ENCODE results near the gene LIN7C.
"Not testable (repeated sequence)": the region's sequence is repeated elsewhere in the genome, so short reads cannot be mapped to it uniquely, and the experiment has no call there.

Gene LIN7C

DNA sequence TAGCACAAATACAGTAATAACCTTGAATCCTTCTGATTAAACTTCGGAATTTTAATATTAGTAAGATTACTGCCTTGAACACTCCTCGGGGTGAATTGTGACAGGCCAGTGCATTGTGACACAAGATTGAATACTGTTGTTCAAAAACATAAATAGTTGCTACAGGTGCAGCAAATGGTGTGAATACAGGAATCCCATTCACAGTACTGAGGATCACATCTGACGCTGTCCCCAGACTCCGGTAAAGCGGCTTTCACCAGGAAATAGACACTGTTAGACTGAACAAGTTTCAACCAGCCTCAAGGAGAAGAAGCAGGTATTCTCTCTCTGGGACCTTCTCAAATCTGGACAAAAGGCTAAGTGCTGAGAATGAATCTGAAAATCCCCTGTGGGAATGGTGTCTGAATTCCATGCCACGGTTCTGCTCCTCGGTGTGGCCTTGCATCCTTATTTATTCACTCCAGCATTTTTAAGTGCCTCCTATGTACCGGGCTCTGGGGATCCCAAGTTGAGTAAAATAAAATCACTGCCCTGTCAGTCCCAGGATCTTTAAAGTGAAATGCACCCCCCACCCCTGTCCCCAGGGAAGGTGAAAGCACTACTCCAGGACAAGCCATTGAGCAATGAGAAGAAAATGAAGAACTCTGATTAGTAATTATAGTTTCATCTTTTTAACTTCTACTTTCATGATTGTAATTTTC, 37.4 kb downstream of the LIN7C start:
- DNase-seq: no peak

GRCh38 chr11:27468209-27468994, 38.2 kb downstream of the LIN7C start:
- DNase-seq: no peak

DNA sequence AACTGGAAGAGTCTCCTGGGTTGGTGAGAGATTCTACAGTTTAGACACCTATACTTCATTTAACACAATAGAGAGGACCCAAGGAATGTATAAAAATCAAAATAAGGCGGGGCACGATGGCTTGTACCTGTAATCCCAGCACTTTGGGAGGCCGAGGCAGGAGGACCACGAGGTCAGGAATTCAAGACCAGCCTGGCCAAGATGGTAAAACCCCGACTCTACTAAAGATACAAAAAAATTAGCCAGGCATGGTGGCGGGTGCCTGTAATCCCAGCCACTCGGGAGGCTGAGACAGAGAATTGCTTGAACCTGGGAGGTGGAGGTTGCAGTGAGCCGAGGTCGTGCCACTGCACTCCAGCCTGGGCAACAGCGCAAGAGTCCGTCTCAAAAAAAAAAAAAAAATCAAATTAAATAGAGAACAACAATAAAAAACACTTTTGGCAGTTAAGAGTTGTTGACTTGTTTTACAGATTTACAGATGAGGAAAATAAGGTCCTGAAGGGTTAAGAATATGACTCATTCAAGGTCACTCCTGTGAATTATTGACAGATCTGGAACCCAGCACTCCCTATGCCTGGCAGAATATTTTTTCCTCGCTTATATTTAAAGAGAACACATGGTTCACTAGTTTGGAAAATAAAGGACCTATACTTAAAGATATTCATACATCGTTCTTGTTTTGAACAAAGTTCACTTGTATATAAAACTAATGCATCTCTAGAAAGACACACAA, 39.2 kb downstream of the LIN7C start:
- no peak for DNase-seq

DNA sequence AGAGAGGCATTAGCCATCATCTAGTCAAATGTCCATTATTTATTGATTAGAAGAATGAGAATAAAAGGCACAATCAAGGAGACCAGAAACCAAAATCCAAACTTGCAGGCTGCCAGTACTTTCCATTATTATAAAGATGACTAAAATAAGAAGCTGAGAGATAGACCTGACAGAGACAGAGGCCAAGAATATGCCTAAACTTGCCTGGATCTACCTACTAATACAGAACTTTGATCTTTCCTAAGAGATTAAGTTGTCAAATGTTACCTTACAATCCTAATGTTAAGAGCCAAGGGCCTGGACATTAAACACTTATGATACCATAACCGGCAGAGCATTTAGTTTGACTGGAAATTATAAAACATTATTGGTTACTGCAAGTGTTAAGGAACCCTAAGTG, 40.2 kb downstream of the LIN7C start:
- no peak for DNase-seq

DNA sequence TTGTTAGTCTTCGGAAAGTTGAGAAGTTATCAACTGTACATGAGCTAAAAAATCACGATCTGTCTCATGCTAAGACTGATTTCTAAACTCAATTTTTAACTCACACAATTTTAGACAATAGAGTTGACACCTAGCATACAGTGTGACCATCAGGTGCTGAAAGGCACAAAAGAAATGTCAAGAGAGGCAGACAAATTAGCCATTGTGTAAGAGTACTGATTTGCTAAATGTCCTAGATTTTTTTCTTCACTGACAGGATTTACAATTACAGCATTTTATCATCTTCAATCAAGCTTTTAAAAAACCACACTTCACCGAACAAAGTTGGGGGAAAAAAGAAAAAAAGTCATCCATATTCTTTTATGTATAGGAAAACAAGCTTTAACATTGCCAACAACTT, 40.9 kb downstream of the LIN7C start:
- no peak for DNase-seq

- no peak for DNase-seq
Measured at GRCh38 chr11:27464909-27465308, 41.7 kb downstream of the LIN7C start.

- DNase-seq: no peak
Measured at GRCh38 chr11:27464289-27464696, 42.3 kb downstream of the LIN7C start.

DNA sequence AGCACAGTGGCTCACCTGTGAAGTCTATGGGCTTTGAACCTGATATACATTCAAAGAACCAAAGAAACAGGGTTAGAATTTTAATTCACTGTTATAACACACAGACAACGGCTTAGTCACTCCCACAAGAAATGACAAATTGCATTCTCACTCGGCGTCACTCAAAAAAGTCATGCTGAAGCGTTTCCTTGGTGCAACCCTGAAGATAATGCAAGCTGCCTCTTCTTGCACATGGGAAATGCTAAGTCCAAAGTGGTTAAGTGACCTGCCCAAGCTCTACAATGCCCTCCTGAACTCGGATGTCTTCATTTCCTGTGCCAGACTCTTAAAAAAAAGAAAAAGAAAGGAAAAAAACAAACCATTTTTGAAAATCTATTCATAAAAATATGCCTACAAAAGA, 44.0 kb downstream of the LIN7C start:
- no peak for DNase-seq

GRCh38 chr11:27460158-27460978, 46.2 kb downstream of the LIN7C start:
- DNase-seq: no peak

DNA sequence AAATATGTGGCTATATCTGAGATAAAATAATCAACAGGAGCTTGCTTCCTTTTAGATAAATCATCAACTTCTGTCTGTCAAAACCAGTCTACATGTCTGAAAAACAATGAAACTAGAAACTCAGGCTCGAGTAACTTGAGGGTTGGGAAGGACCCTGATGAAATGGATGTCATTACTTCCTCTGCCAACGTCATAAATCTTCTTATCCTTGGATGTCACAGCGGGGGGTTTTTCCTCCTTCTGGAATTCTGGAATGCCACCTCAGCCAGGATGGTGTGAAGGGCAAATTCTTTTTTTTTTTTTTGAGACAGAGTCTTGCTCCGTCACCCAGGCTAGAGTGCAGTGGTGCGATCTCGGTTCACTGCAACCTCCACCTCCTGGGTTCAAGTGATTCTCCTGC, 47.4 kb downstream of the LIN7C start:
- DNase-seq: no peak

GRCh38 chr11:27458182-27458581, 48.4 kb downstream of the LIN7C start:
- DNase-seq: no peak

- DNase-seq: no peak
Measured at GRCh38 chr11:27456795-27457329, 49.7 kb downstream of the LIN7C start.

- no peak for DNase-seq
Measured at GRCh38 chr11:27456140-27456794, 50.3 kb downstream of the LIN7C start.

- DNase-seq: no peak
Measured at GRCh38 chr11:27455667-27456066, 50.9 kb downstream of the LIN7C start.

- DNase-seq: no peak
Measured at GRCh38 chr11:27453701-27454100, 52.9 kb downstream of the LIN7C start.

GRCh38 chr11:27452147-27452546, 54.4 kb downstream of the LIN7C start:
- DNase-seq: no peak

- DNase-seq: no peak
Measured at GRCh38 chr11:27451244-27451965, 55.2 kb downstream of the LIN7C start.

DNA sequence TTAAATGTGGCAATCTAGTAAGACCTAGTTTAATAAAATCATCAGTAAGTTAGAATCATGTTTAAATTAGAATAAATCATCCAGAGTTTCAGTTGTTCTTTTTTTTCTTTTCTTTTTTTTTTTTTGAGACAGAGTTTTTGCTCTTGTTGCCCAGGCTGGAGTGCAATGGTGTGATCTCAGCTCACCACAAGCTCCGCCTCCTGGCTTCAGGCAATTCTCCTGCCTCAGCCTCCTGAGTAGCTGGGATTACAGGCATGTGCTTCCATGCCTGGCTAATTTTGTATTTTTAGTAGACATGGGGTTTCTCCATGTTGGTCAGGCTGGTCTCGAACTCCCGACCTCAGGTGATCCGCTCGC, 58.4 kb downstream of the LIN7C start:
- not testable (repeated sequence) for DNase-seq

DNA sequence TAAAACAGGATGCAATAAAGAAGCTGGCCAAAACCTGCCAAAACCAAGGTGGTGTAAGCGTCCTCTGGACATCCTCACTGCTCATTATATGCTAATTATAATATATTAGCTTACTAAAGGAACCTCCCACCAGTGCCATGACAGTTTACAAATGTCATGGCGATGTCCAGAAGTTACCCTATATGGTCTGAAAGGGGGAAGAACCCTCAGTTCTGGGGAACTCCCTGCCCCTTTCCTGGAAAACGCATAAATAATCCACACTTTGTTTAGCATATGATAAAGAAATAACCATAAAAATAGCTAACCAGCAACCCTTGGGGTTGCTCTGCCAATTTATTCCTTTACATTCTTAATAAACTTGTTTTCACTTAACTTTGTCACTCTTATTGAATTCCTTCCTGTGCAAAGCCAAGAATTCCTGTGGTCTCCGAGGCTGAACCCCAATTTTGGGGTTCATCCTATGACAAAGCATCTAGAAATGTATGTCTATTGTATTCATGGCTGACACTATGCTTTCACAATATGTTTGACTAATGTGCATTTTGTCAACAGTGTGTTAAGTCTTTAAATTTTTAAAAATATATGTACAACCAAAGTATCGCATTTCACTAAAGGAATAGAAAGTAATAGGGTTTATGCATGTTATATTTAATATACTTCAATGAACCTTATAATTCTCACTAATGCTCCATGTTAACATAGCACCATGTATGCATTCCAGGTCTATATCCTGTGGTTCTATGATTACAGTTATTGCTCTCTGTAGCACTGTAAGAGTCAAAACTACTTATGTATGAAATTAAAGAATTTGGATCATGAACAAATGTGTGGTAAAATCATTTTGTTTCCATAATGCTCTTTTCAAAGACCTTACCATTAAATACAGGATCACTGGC, 59.0 kb downstream of the LIN7C start:
- no peak for DNase-seq

DNA sequence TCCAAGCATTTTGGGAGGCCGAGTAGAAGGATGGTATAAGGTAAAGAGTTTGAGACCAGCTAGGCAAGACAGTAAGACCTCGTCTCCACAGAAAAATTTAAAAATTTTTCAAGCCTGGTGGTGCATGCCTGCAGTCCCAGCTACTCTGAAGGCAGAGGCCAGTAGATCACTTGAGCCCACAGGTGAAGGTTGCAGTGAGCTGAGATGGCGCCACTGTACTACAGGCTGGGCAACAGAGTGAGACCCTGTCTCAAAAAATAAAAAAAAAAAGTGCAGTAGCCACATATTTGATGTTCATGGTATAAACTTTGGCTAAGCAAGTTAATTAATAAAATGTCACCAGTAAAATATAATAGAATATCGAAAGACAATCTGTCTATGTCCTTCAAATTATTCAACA, 60.9 kb downstream of the LIN7C start:
- no peak for DNase-seq

Measured in C1 segment of cervical spinal cord (tissue), 14 donors.